Keratinocyte (primary cell): ENCODE results near the gene SELENBP1.
"Not testable (repeated sequence)": the region's sequence is repeated elsewhere in the genome, so short reads cannot be mapped to it uniquely, and the experiment has no call there.

Experiments
- EZH2 ChIP-seq: IDR thresholded peaks from one replicate; pipeline ENCODE4 v1.6.1; 2012; ENCODE audit warnings: inconsistent platforms, mild to moderate bottlenecking, low read length, moderate library complexity
- TF ChIP-seq, protein P1 (sequence below), 3 experiments: IDR thresholded peaks in 1 of 3; conservative IDR thresholded peaks in 1 of 3; optimal IDR thresholded peaks in 1 of 3; 2 replicates in 2 of 3; 3 replicates in 1 of 3; pipeline versions ENCODE3 to v1.5.1; 2011; ENCODE audit warnings: low read length in 3 of 3, mild to moderate bottlenecking in 3 of 3, moderate library complexity in 2 of 3, control low read depth in 1 of 3, inconsistent platforms in 1 of 3; ENCODE audit not compliant: insufficient read depth in 2 of 3; ENCODE audit errors: extremely low read depth in 1 of 3

DNA sequence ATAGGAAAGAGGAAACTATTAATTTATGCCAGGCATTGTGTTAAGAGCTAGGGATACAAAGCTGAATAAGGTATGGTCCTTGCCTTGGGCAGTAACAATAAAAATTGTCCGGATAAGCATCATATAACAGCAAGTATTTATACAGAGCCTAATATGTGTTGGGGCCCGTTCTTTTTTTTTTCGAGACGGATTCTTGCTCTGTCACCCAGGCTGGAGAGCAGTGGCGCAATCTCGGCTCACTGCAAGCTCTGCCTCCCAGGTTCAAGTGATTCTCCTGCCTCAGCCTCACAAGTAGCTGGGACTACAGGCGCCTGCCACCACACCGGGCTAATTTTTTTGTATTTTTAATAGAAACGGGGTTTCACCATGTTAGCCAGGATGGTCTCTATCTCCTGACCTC is 22.2 kb downstream of the SELENBP1 start:
- TF ChIP-seq, protein P1, sequence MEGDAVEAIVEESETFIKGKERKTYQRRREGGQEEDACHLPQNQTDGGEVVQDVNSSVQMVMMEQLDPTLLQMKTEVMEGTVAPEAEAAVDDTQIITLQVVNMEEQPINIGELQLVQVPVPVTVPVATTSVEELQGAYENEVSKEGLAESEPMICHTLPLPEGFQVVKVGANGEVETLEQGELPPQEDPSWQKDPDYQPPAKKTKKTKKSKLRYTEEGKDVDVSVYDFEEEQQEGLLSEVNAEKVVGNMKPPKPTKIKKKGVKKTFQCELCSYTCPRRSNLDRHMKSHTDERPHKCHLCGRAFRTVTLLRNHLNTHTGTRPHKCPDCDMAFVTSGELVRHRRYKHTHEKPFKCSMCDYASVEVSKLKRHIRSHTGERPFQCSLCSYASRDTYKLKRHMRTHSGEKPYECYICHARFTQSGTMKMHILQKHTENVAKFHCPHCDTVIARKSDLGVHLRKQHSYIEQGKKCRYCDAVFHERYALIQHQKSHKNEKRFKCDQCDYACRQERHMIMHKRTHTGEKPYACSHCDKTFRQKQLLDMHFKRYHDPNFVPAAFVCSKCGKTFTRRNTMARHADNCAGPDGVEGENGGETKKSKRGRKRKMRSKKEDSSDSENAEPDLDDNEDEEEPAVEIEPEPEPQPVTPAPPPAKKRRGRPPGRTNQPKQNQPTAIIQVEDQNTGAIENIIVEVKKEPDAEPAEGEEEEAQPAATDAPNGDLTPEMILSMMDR (optimal IDR thresholded peaks at IDR 0.05 in 1 of 3, IDR thresholded peaks at IDR 0.05 in 1 of 3, conservative IDR thresholded peaks at IDR 0.05 in 1 of 3; ENCODE audit: extremely low read depth in 1 of 3, insufficient read depth in 2 of 3, low read length in 3 of 3) = not testable (repeated sequence)
- TF ChIP-seq EZH2 = not testable (repeated sequence)
